ENCODE measurements around the gene CLEC6A. TPM values are rescaled to one million over a fixed set of nuclear protein-coding genes. Genes with fewer than 3 reads are reported as not detected.

CLEC6A gene
- total RNA-seq, 1 experiment from 2014 or later: not detected

DNA sequence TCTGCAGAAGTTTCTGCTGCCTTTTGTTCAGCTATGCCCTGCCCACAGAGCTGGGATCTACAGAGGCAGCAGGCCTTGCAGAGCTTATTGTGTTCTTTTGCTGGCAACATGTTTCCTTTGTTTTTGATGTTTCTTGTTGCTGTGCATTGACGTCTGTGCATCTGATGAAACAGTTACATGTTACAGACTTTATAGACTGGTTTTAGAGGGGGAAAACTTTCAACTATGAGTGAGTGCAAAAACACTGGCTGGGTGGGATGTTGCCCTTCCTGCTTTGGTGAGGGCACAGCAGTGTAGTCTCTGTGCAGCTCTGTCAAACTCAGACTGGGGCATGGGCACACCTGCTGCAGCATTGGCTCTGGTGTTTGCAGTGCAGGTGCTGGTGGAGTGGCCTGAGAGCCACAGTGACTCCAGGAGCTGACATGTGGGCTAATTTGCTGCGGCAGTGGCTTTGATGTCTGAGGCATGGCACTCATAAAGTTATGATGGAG is 26.9 kb downstream of the CLEC6A start:
- H3K9me2 ChIP-seq (replicated peaks; ENCODE audit: low read length): no peaks in the 10 kb centered on the region
- no peak overlapping the region for H3K4me3 ChIP-seq (ENCODE audit: low read length)
- H3K9me3 ChIP-seq (ENCODE audit: low read length): no peaks in the 10 kb centered on the region
- TF ChIP-seq, protein P1, sequence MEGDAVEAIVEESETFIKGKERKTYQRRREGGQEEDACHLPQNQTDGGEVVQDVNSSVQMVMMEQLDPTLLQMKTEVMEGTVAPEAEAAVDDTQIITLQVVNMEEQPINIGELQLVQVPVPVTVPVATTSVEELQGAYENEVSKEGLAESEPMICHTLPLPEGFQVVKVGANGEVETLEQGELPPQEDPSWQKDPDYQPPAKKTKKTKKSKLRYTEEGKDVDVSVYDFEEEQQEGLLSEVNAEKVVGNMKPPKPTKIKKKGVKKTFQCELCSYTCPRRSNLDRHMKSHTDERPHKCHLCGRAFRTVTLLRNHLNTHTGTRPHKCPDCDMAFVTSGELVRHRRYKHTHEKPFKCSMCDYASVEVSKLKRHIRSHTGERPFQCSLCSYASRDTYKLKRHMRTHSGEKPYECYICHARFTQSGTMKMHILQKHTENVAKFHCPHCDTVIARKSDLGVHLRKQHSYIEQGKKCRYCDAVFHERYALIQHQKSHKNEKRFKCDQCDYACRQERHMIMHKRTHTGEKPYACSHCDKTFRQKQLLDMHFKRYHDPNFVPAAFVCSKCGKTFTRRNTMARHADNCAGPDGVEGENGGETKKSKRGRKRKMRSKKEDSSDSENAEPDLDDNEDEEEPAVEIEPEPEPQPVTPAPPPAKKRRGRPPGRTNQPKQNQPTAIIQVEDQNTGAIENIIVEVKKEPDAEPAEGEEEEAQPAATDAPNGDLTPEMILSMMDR (conservative IDR thresholded peaks at IDR 0.05; ENCODE audit: low read depth, low read length): no peak
- no peak for TF ChIP-seq EZH2phosphoT487 (IDR thresholded peaks at IDR 0.05; ENCODE audit: borderline replicate concordance, low read length)
- no peak for TF ChIP-seq EZH2 (IDR thresholded peaks at IDR 0.05; ENCODE audit: low read length, unreplicated experiment)
- H3K27ac ChIP-seq (ENCODE audit: low read length): no peak overlapping the region
- no peaks in the 10 kb centered on the region for H3K27me3 ChIP-seq (ENCODE audit: low read length)
- no peaks in the 10 kb centered on the region for H3K79me2 ChIP-seq (ENCODE audit: low read length)
- no peak for ATAC-seq
- H3K4me1 ChIP-seq (ENCODE audit: insufficient read depth, low read length): no peaks in the 10 kb centered on the region
- no peak for DNase-seq
- ChIA-PET CTCF (no interaction called here), POLR2A (ENCODE audit: unreplicated experiment) (no interaction called here)
- H3F3A ChIP-seq (ENCODE audit: low read length, unreplicated experiment): no peaks in the 10 kb centered on the region
- intact Hi-C loops (cut with micrococcal nuclease): no loop called here
- BruUV-seq (replicated peaks): no TSS peak
- no peaks in the 10 kb centered on the region for H4K20me1 ChIP-seq (ENCODE audit: low read length)
- no peak overlapping the region for H3K4me2 ChIP-seq (ENCODE audit: low read length)
- no peak overlapping the region for H3K9ac ChIP-seq (ENCODE audit: low read length)
- H2AFZ ChIP-seq (ENCODE audit: low read length): no peak overlapping the region
- H3K36me3 ChIP-seq (ENCODE audit: low read depth, low read length): no peaks in the 10 kb centered on the region

DNA sequence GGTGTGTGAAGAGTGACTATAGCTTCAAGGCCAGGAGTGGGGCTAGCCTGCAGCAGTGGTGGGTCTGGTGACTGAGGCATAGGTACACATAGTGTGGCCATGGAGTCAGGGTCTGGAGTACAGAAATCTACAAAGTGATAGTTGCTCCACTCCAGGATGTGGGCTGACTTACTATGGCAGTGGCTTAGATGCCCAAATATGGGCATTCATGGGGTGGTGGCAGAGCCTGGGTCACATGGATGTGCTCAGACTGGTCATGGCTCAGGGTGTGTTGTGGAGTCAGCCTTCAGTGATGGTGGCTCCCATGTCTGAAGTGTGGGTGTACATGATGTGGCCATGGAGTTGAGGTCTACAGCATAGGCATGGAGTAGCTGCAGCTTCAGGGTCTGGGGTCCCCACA is 27.3 kb downstream of the CLEC6A start:
- BruUV-seq (replicated peaks): no TSS peak
- POLR2A ChIA-PET (ENCODE audit: unreplicated experiment): no interaction called here
- Histone ChIP-seq H3K4me2 (ENCODE audit: low read length) (no peak overlapping the region), H3K9ac (ENCODE audit: low read length) (no peak overlapping the region), H3K9me2 (replicated peaks; ENCODE audit: low read length) (no peaks in the 10 kb centered on the region), H3K4me1 (ENCODE audit: insufficient read depth, low read length) (no peaks in the 10 kb centered on the region), H3K27ac (ENCODE audit: low read length) (no peak overlapping the region), H3F3A (ENCODE audit: low read length, unreplicated experiment) (no peaks in the 10 kb centered on the region), H3K79me2 (ENCODE audit: low read length) (no peaks in the 10 kb centered on the region), H2AFZ (ENCODE audit: low read length) (no peak overlapping the region), H3K9me3 (ENCODE audit: low read length) (no peaks in the 10 kb centered on the region), H4K20me1 (ENCODE audit: low read length) (no peaks in the 10 kb centered on the region), H3K4me3 (ENCODE audit: low read length) (no peak overlapping the region), H3K27me3 (ENCODE audit: low read length) (no peaks in the 10 kb centered on the region), H3K36me3 (ENCODE audit: low read depth, low read length) (no peaks in the 10 kb centered on the region)
- ATAC-seq (no peak), DNase-seq (no peak)
- CTCF ChIA-PET: no interaction called here
- TF ChIP-seq EZH2phosphoT487 (IDR thresholded peaks at IDR 0.05; ENCODE audit: borderline replicate concordance, low read length) (no peak), EZH2 (IDR thresholded peaks at IDR 0.05; ENCODE audit: low read length, unreplicated experiment) (no peak)
- TF ChIP-seq, protein P1 (conservative IDR thresholded peaks at IDR 0.05; ENCODE audit: low read depth, low read length): no peak
- intact Hi-C loops (cut with micrococcal nuclease): no loop called here

DNA sequence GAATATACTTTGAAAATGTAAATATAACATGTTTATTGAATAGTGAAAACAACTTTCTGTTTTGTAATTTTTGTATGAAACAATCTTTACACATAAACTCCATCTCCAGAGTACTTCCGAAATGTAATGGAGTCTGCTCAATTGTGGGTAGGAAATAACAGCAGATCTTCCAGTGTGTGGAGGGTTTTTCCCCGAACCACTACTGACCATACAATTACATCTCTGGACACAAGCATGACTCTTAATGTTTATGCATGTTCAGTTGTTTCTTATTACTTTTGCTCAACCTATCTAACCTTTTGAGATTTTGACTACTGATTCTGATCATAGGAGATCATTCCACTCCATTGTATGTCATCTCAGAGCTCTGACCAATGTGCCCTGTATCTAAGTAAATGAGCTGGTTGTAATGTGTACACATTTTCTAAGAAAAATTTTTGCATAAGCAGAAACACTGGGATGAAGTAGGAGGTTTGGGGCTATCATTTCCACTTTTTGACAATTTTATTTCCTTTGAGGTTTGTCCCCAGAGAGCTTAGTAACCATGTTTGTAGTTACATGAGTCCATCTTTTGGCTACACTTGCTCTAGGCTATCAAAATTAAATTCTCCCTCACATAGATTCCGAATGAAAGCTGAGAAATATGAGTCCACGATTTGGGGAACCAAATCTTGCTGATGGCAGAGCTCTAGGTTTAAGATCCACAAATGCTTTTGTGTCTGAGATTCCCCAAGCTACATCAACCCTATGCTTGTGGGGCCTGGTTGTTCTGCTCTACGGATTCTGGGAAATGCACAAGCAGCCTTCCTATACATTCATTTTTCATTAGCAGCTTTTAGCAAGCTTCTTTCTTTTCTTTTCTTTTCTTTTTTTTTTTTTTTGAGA is 36.1 kb downstream of the CLEC6A start:
- no peak overlapping the region for H3K9ac ChIP-seq (ENCODE audit: low read length)
- no peaks in the 10 kb centered on the region for H4K20me1 ChIP-seq (ENCODE audit: low read length)
- ATAC-seq (no peak), DNase-seq (no peak)
- no peaks in the 10 kb centered on the region for H3K9me2 ChIP-seq (replicated peaks; ENCODE audit: low read length)
- H3K27ac ChIP-seq (ENCODE audit: low read length): no peak overlapping the region
- H3K36me3 ChIP-seq (ENCODE audit: low read depth, low read length): no peaks in the 10 kb centered on the region
- no peak overlapping the region for H3K4me2 ChIP-seq (ENCODE audit: low read length)
- peaks cover 18% of the 10 kb centered on the region for H3K27me3 ChIP-seq (ENCODE audit: low read length)
- H3K4me1 ChIP-seq (ENCODE audit: insufficient read depth, low read length): no peaks in the 10 kb centered on the region
- no peaks in the 10 kb centered on the region for H3F3A ChIP-seq (ENCODE audit: low read length, unreplicated experiment)
- no peaks in the 10 kb centered on the region for H3K79me2 ChIP-seq (ENCODE audit: low read length)
- POLR2A ChIA-PET (ENCODE audit: unreplicated experiment): no interaction called here
- no peak overlapping the region for H3K4me3 ChIP-seq (ENCODE audit: low read length)
- H3K9me3 ChIP-seq (ENCODE audit: low read length): no peaks in the 10 kb centered on the region
- BruUV-seq (replicated peaks): no TSS peak
- no peak overlapping the region for H2AFZ ChIP-seq (ENCODE audit: low read length)
- no peak for TF ChIP-seq EZH2 (IDR thresholded peaks at IDR 0.05; ENCODE audit: low read length, unreplicated experiment)
- no peak for TF ChIP-seq EZH2phosphoT487 (IDR thresholded peaks at IDR 0.05; ENCODE audit: borderline replicate concordance, low read length)
- TF ChIP-seq, protein P1 (conservative IDR thresholded peaks at IDR 0.05; ENCODE audit: low read depth, low read length): no peak
- CTCF ChIA-PET: interaction anchor here (0.6 kb wide), 2 partner anchors 18 to 214 kb away, joined by 3 to 9 read pairs; no protein-coding TSS in a partner anchor
- intact Hi-C loops (cut with micrococcal nuclease): no loop called here

Measured in PC-3 (cell line).